ENCODE measurements around the gene HPS4. TPM values are rescaled to one million over a fixed set of nuclear protein-coding genes. Genes with fewer than 3 reads are reported as not detected.

HPS4 gene
- total RNA-seq, 1 donor from 2014 or later = 44.5 TPM

DNA sequence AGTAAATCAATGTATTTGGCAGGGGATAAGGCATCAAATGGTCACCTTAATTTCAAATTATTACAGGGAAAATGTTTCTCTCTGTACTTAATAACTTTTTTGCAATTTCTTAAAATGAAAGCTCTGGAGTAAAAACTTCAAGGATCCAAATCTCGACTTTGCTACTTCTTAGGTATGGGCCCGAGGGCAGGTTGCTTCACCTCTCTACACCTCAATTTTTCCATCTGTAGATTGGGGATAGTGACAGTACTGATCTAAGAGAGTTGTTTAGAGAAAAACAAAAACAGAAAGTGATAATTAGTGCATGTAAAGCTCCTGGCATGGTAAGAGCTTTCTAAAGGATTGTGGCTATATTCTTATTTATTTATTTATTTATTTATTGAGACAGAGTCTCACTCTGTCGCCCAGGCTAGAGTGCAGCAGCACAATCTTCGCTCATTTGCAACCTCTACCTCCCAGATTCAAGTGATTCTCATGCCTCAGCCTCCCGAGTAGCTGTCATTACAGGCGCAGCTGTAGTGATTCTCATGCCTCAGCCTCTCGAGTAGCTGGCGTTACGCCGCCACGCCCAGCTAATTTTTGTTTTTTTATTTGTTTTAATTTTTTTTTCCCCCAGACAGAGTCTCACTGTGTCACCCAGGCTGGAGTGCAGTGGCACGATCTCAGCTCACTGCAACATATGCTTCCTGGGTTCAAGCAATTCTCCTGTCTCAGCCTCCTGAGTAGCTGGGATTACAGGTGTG, 31.0 kb upstream of the HPS4 start:
- intact Hi-C loops (cut with micrococcal nuclease) = no loop called here
- H3K36me3 Mint-ChIP-seq (ENCODE audit: low read depth) = peaks cover 17% of the 10 kb centered on the region
- no peak for DNase-seq (ENCODE audit: low spot score)
- peaks cover 45% of the 10 kb centered on the region for H3K4me1 Mint-ChIP-seq (ENCODE audit: low read depth)
- peak overlapping the region; percentile 58 for H3K4me3 Mint-ChIP-seq
- H3K27me3 Mint-ChIP-seq (ENCODE audit: insufficient read depth) = no peaks in the 10 kb centered on the region
- no peak overlapping the region for H3K27ac Mint-ChIP-seq
- no peaks in the 10 kb centered on the region for H3K9me3 Mint-ChIP-seq

DNA sequence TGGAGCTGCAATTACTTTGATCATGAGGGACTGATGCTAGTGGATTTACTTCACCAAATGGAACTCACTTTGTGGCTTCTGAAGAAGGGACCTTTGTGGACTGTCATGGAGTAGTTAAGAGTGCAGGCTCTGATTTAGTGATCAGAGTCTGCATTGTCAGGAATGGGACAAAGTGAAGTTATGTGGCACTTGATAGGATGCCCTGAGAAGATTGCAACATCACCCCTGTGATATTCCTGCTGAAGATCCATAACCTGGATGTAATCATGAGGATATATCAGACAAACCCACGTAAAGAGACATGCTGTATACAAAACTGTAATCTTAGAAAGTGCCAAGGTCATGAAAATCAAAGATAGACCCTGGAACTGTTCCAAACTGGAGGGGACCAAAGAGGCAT, 30.3 kb upstream of the HPS4 start:
- intact Hi-C loops (cut with micrococcal nuclease) = loop anchor here (2.0 kb wide), 1 partner anchor 151 kb away; no protein-coding TSS in a partner anchor
- H3K27me3 Mint-ChIP-seq (ENCODE audit: insufficient read depth) = no peaks in the 10 kb centered on the region
- peaks cover 50% of the 10 kb centered on the region for H3K4me1 Mint-ChIP-seq (ENCODE audit: low read depth)
- peaks cover 23% of the 10 kb centered on the region for H3K36me3 Mint-ChIP-seq (ENCODE audit: low read depth)
- no peaks in the 10 kb centered on the region for H3K9me3 Mint-ChIP-seq
- H3K27ac Mint-ChIP-seq = peak overlapping the region; percentile 96
- peak overlapping the region; percentile 100 for H3K4me3 Mint-ChIP-seq
- DNase-seq (ENCODE audit: low spot score) = no peak

DNA sequence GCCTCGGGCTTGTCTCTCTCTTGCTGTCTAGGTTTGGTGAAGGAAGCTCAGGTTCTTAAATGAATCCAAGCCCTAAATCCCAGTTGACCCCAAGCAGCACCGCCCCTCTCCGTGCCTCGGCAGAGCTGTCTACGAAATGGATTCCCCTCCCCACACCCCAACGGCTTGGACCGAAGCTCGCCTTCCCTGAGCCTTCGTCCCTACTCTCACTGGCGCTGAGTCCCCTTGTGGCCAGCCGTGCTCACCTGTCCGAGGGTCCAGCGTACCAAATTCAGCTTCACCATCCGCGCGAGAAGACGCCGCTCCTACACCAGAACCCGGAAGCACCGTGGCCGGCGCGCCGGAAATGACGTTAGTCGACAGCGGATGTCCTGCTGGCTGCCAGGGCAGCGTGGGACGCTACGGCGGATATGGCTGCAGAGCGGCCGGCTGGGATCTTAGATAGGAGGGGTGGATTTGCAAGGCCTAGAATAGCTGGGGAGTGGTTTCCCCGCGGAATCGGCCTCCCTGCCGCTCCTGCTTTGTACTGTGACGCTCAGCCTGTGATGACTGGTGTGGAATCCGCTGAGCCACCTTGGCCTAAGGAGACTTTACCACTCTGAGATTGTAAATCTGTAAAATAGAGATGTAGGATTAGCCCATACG, 28.7 kb upstream of the HPS4 start, which contains the start of gene TFIP11:
Gene TFIP11 (minus strand): TSS at position 325 of the 645 bp plus-strand sequence. CDS start 2,201 bp downstream, outside the sequence.
- H3K9me3 Mint-ChIP-seq = no peaks in the 10 kb centered on the region
- intact Hi-C loops (cut with micrococcal nuclease) = loop anchor here (1.0 to 2.0 kb wide), 7 partner anchors 9 to 160 kb away; partner anchors contain the start of genes HPS4, SRRD and TPST2

DNA sequence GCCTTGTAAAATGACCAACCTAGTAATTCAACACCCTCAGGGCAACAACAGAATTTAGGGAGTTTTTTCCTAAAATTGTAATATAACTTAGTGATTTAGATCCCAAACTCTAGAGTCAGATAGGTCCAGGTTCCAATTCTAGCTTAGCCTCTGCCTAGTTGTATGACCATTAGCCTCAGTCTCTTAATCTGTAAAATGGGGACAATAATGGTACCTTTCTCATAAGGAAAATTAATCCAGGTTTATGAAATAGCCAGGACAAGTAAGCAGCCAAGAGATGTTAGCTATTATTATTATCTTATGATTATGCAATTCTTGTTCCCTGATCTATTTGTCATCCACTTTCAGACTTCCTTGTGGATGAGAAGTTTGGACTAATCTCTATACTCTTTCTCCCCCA, 24.6 kb upstream of the HPS4 start:
- intact Hi-C loops (cut with micrococcal nuclease) = no loop called here
- Mint-ChIP-seq H3K36me3 (ENCODE audit: low read depth) (peaks cover 60% of the 10 kb centered on the region), H3K4me1 (ENCODE audit: low read depth) (peaks cover 51% of the 10 kb centered on the region), H3K27me3 (ENCODE audit: insufficient read depth) (no peaks in the 10 kb centered on the region), H3K27ac (no peak overlapping the region), H3K9me3 (no peaks in the 10 kb centered on the region), H3K4me3 (no peak overlapping the region)
- DNase-seq (ENCODE audit: low spot score) = no peak

More for the DNA sequence above, 28.7 kb upstream of the HPS4 start, which contains the start of gene TFIP11:
- peak; percentile 91 for DNase-seq (ENCODE audit: low spot score)
- H3K27me3 Mint-ChIP-seq (ENCODE audit: insufficient read depth) = no peaks in the 10 kb centered on the region
- peaks cover 32% of the 10 kb centered on the region for H3K36me3 Mint-ChIP-seq (ENCODE audit: low read depth)
- H3K4me3 Mint-ChIP-seq = peak within 1 kb of the TSS; percentile 100
- peak within 1 kb of the TSS; percentile 96 for H3K27ac Mint-ChIP-seq
- H3K4me1 Mint-ChIP-seq (ENCODE audit: low read depth) = peaks cover 50% of the 10 kb centered on the region

DNA sequence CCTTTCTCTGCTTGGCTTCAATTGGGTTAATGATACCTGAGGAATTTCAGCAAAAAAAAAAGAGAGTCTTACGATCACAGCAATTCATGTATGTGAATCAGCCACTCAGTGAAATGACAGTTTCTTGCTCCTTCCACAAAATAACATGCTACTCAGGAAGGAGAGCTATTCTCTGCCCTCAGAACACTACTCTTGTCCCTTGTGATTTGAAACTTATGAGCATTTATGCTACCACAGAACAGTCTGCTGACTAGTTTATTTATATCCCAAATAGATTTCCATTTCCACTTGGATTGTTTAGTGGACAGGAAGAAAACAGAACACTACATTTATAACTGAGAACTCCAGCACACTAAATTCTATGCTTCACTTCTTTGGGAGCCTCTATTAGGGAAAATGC, 20.2 kb upstream of the HPS4 start:
- H3K4me3 Mint-ChIP-seq = no peak overlapping the region
- intact Hi-C loops (cut with micrococcal nuclease) = loop anchor here (1.0 kb wide), 2 partner anchors 9 to 162 kb away; partner anchors contain the start of gene TFIP11
- H3K27ac Mint-ChIP-seq = peak overlapping the region; percentile 78
- no peaks in the 10 kb centered on the region for H3K9me3 Mint-ChIP-seq
- peaks cover 62% of the 10 kb centered on the region for H3K36me3 Mint-ChIP-seq (ENCODE audit: low read depth)
- DNase-seq (ENCODE audit: low spot score) = no peak
- peaks cover 21% of the 10 kb centered on the region for H3K4me1 Mint-ChIP-seq (ENCODE audit: low read depth)
- H3K27me3 Mint-ChIP-seq (ENCODE audit: insufficient read depth) = no peaks in the 10 kb centered on the region

DNA sequence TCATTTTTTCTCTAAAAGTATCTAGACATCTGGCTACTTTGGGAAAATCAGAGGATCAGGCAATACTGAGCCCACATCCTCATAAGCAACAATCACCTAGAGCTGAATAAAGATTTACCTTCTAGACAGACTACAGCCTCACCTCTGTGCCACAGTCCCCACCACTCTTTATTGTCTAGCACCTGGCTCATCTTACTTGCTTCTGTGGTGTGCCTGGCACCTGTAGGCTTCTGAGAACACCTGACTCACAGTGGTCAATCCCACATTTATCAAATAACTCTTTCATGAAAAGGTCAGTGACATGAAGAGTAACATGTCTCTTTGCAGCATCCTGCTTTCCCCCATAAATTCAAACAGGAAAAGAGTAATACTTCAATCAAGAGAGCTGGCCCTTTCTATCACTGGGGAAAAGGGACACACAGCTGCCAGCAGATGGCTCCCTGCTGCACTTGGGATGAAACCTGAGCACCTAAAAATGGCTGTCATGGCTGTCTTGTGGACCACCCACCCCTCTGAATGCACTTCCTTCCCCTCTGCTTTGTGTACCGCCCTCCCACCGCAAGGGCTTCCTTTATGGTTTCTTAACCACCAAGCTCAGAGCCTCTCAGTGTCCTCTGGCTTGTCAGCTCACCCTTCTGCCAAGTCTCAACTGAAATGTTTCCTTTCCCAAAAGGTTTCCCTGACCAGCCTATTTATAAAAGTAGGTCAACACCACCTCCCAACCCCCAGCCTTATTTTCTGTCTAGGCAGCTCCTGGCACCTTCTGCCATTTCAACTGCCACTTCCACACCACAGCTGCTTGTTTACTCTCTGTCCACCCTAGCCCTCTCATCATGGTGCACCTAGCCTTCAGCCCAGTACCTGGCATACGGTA, 19.3 kb upstream of the HPS4 start:
- peak; percentile 65 for DNase-seq (ENCODE audit: low spot score)
- peak overlapping the region; percentile 50 for H3K4me3 Mint-ChIP-seq
- peaks cover 21% of the 10 kb centered on the region for H3K4me1 Mint-ChIP-seq (ENCODE audit: low read depth)
- intact Hi-C loops (cut with micrococcal nuclease) = loop anchor here (1.0 kb wide), 2 partner anchors 9 to 162 kb away; partner anchors contain the start of gene TFIP11
- peaks cover 62% of the 10 kb centered on the region for H3K36me3 Mint-ChIP-seq (ENCODE audit: low read depth)
- no peaks in the 10 kb centered on the region for H3K27me3 Mint-ChIP-seq (ENCODE audit: insufficient read depth)
- H3K9me3 Mint-ChIP-seq = no peaks in the 10 kb centered on the region
- peak overlapping the region; percentile 78 for H3K27ac Mint-ChIP-seq

DNA sequence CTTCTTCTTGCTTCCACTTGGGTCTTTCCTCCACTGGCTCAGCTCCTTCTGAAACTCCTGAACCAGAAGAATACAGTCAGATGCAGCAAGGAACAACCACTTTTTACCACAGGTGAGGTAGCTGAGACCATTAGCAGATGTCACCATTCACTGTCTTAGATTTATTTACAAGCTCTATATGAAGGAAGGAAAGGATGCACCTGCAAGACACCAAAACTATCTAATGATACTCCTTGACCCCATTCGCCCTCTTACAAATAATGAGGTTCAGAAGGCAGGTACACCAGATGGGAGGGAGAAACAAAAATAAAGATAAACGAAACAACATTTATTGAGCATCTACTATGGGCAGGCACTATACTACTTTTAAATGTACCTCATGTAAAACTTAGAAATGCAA, 18.4 kb upstream of the HPS4 start:
- peak overlapping the region; percentile 72 for H3K27ac Mint-ChIP-seq
- H3K36me3 Mint-ChIP-seq (ENCODE audit: low read depth) = peaks cover 65% of the 10 kb centered on the region
- H3K4me3 Mint-ChIP-seq = no peak overlapping the region
- no peaks in the 10 kb centered on the region for H3K9me3 Mint-ChIP-seq
- intact Hi-C loops (cut with micrococcal nuclease) = no loop called here
- no peak for DNase-seq (ENCODE audit: low spot score)
- peaks cover 21% of the 10 kb centered on the region for H3K4me1 Mint-ChIP-seq (ENCODE audit: low read depth)
- no peaks in the 10 kb centered on the region for H3K27me3 Mint-ChIP-seq (ENCODE audit: insufficient read depth)

DNA sequence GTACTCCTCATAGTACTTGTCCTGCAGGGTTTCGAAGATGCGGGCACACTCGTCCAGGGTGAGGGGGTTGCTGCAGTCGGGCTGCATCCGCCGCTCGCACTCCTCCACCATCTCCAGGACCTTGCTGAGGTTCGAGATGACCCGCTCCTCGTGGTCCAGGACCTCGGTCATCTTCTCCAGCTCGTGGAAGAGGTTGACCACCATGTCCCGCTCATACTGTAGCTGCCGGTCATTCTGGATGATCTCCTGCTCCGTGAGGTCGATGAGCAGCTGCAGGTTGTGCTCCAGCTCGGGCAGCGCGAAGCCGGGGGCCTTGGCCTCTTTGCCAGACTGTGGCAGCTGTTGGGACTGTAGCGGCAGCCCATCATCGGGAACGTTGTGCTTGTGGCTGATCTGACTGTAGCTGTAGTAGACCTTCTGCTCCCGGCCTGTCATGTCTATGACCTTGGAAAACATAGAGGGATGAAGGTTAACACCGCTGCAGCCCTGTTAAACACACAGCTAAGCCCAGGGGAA, 15.7 kb upstream of the HPS4 start:
- Mint-ChIP-seq H3K4me3 (no peak overlapping the region), H3K27me3 (ENCODE audit: insufficient read depth) (no peaks in the 10 kb centered on the region), H3K27ac (no peak overlapping the region), H3K36me3 (ENCODE audit: low read depth) (peaks cover 60% of the 10 kb centered on the region), H3K9me3 (no peaks in the 10 kb centered on the region), H3K4me1 (ENCODE audit: low read depth) (peaks cover 21% of the 10 kb centered on the region)
- DNase-seq (ENCODE audit: low spot score) = no peak
- intact Hi-C loops (cut with micrococcal nuclease) = no loop called here

DNA sequence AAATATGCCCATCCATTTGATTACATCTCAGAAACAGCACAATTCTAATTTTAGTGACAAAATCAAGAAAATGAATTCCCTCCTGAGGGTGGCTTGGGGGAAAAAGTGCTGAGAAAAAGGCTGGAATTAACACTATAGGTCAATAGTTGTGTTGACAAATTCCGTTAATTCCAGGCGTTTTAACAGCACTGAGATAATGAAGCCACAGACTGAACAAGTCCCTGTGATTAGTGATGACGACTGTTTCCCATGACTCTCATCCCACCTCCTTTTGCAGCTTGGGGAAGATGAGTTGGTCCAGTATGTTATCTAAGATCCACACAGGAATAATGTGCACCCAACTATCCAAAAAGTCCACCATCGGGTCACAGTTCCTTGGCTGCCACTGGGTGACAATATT, 12.9 kb upstream of the HPS4 start:
- H3K4me3 Mint-ChIP-seq = no peak overlapping the region
- no peaks in the 10 kb centered on the region for H3K9me3 Mint-ChIP-seq
- no peak for DNase-seq (ENCODE audit: low spot score)
- no peaks in the 10 kb centered on the region for H3K27me3 Mint-ChIP-seq (ENCODE audit: insufficient read depth)
- peaks cover 13% of the 10 kb centered on the region for H3K4me1 Mint-ChIP-seq (ENCODE audit: low read depth)
- peaks cover 56% of the 10 kb centered on the region for H3K36me3 Mint-ChIP-seq (ENCODE audit: low read depth)
- intact Hi-C loops (cut with micrococcal nuclease) = no loop called here
- no peak overlapping the region for H3K27ac Mint-ChIP-seq

DNA sequence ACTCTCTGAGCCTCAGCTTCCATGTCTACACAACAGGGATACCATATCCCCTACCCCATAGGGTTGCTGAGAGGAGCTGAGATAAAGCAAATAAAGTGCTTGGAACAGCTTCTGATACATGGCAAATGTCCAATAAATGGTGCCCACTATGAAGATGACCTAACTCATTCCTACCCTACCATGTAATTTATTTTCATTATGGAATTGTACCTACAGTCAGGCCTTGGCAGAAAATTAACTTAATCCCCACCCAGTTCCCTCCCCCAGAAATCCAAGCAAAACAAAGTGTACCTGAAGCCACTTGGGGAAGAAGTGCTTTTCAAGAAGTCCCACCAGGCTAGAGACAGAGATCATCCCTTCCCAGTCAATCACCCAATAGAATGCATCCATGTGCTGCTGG, 10.9 kb upstream of the HPS4 start:
- Mint-ChIP-seq H3K36me3 (ENCODE audit: low read depth) (peaks cover 54% of the 10 kb centered on the region), H3K4me1 (ENCODE audit: low read depth) (peaks cover 13% of the 10 kb centered on the region), H3K9me3 (no peaks in the 10 kb centered on the region), H3K4me3 (no peak overlapping the region), H3K27me3 (ENCODE audit: insufficient read depth) (no peaks in the 10 kb centered on the region), H3K27ac (peak overlapping the region; percentile 21)
- DNase-seq (ENCODE audit: low spot score) = no peak
- intact Hi-C loops (cut with micrococcal nuclease) = no loop called here

DNA sequence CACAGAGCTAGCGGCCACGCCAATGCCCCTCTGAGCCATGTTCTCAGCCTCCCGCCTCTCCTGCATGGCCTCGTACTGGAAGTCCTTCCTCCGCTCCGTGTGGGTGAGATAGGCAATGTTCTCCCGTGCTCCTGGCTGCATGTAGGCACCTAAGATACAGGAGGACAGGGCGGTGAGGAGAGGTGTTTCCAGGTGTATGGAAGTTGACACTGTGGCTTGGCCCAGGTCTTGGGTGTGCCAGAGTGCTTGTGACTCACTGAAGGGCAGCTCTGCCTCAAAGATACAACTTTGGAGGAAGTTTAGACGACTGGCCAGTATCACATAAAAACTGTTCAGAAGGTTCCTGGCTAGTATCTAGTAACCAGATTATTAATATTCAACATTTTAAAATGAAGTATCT, 8.6 kb upstream of the HPS4 start:
- peaks cover 53% of the 10 kb centered on the region for H3K36me3 Mint-ChIP-seq (ENCODE audit: low read depth)
- no peaks in the 10 kb centered on the region for H3K27me3 Mint-ChIP-seq (ENCODE audit: insufficient read depth)

DNA sequence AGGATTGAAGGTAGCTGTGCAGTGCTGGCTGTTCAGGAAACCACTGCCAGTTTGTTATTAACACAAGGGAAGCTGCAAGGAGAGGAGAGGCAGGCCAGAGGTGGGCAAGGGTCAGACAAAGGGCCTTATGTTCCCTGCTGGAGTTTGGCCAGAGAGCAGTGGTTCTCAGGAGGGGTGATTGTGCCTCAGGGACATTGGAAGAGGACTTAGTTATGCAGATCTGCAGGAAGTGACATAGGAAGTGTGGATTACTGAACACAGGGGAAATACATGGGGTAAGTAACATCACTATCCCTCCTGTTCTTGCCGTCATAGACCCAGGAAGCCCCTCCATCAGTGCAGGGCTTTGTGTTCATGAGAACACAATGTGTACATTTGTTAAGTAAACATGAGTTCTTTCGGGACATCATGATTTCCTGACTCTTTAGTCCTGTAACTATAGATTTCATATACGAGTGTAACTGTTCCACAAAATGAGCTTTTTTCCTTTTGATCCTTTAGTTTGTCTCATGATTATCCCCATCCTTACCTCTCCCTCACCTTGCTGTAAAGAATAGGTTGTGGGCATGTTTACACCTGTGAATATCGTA, 6.0 kb upstream of the HPS4 start:
- no peak overlapping the region for H3K4me3 Mint-ChIP-seq
- no peak for DNase-seq (ENCODE audit: low spot score)
- intact Hi-C loops (cut with micrococcal nuclease) = no loop called here
- H3K9me3 Mint-ChIP-seq = no peaks in the 10 kb centered on the region
- no peaks in the 10 kb centered on the region for H3K27me3 Mint-ChIP-seq (ENCODE audit: insufficient read depth)
- H3K4me1 Mint-ChIP-seq (ENCODE audit: low read depth) = peaks cover 31% of the 10 kb centered on the region
- H3K27ac Mint-ChIP-seq = no peak overlapping the region
- H3K36me3 Mint-ChIP-seq (ENCODE audit: low read depth) = peaks cover 40% of the 10 kb centered on the region

More for the DNA sequence above, 8.6 kb upstream of the HPS4 start:
- Mint-ChIP-seq H3K27ac (no peak overlapping the region), H3K4me1 (ENCODE audit: low read depth) (peaks cover 13% of the 10 kb centered on the region), H3K4me3 (no peak overlapping the region), H3K9me3 (no peaks in the 10 kb centered on the region)
- no peak for DNase-seq (ENCODE audit: low spot score)
- intact Hi-C loops (cut with micrococcal nuclease) = no loop called here
